GM12874 (cell line): ENCODE data around the gene SCN11A.

Source experiments
- CTCF ChIP-seq: IDR thresholded peaks from 2 replicates; pipeline ENCODE4 v1.5.1; 2011; ENCODE audit warnings: low read depth, mild to moderate bottlenecking, control low read depth, low read length, moderate library complexity; ENCODE audit not compliant: insufficient read depth

SCN11A gene

DNA sequence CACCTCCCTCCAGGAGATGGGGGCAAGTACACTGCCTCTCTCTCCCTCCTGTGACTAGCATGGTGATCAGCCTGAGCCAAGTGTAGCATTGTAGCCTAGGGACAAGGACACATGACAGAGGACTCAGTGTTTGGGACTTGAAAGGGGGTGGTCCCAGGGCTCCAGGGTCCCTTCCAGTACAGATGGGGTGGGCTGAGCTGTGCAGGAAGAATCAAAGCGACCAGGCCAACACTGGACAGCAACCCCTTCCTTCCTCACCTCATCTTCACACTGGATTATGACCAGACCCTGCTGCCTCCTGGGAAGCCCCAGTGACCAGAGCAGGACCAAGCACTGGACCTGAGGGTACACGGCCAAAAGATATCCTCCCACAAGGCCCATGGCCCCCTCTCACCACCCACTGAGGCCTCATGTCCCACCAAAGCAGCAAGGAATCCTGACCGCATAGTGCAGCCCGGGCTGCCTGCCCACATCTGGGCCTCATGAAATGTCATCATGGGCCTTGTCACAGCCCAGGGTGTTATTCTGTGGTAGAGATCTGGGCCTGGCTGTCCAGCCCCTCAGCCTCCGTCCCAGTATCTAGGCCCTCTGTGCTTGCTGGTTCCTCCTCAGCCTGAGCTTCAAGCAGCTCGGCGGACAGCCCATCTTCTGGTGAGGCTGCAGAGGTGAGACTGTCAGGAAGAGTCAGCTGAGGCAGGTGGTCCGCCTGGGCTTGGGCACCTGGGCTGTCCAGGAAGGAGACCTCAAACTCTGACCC is 46.1 kb upstream of the SCN11A start:
- no peak for TF ChIP-seq CTCF

- TF ChIP-seq CTCF: no peak
Observed at GRCh38 chr3:39096775-39097174, 45.0 kb upstream of the SCN11A start.

- no peak for TF ChIP-seq CTCF
Observed at GRCh38 chr3:39095778-39096177, 44.0 kb upstream of the SCN11A start.

GRCh38 chr3:39094851-39095677 is 43.3 kb upstream of the SCN11A start:
- no peak for TF ChIP-seq CTCF

DNA sequence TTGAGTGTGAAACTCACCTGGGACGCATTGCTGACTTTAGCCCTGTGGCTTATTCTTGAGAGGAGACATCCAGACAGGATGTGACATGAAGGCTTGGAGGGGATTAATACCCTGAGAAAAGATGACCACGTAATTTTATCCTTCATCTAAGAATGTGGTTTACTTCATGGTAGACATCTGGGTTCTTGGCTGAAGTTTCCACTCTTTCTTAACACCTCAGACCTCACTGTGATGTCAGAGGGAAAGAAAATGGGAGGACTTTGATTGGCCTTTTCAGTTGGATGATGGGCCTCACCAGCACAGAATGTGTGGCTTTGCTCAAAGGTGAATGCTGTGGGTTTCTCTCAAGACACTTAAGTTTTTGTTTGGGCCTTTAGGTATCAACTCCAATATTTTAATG is 39.2 kb upstream of the SCN11A start:
- TF ChIP-seq CTCF: no peak

DNA sequence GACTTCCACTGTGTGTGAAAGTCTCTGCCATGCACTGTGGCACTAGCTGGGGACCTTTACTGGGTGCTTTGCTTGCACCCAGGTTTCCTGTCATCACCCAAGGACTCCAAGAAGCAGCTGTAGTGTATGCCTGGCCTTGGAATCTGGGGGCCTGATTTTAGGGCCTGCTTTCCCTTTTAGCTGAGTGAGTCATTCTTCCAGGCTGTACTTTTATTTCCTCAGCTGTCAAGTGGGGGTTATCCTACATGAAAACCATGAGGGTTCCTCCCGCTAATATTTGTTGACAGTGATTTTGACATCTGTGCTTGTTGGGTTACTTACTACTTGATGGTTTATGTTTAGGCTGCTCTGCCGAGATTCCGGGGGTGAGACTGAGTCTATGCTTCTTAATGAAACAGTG is 37.1 kb upstream of the SCN11A start:
- TF ChIP-seq CTCF: no peak

- no peak for TF ChIP-seq CTCF
Observed at GRCh38 chr3:39088456-39088855, 36.7 kb upstream of the SCN11A start.
